WTC11 (cell line): Measurements from ENCODE around the gene MCF2L2. TPM values are rescaled to one million over a fixed set of nuclear protein-coding genes. Genes with fewer than 3 reads are reported as not detected.
"Not testable (repeated sequence)": the region's sequence is repeated elsewhere in the genome, so short reads cannot be mapped to it uniquely, and the experiment has no call there.

ENCODE experiments used
- ATAC-seq: fragments of 200-7000 bp; cut with Tn5 transposase; 2 replicates; pipeline ENCODE4 v1.10.0; 2021; ENCODE audit warnings: mild to moderate bottlenecking, moderate library complexity
- CTCF ChIA-PET: fragments of 300-600 bp; sonication (Branson Sonifier 250); formaldehyde crosslinking; loops from one replicate; lab custom pipeline; 2021; ENCODE audit warnings: antibody characterized with exemption; lab: Charles Lee
- POLR2A ChIA-PET: fragments of 350-600 bp; sonication (Branson Sonifier 250); formaldehyde crosslinking; loops from one replicate; lab custom pipeline; 2021; ENCODE audit warnings: antibody characterized with exemption; lab: Charles Lee
- DNase-seq: peaks from one replicate; pipeline ENCODE4 v3.0.0; 2021; ENCODE audit warnings: low spot score
- H3K27ac Mint-ChIP-seq: 2 replicates; pipeline ENCODE4 v1.8.0; 2021; ENCODE audit warnings: mixed read lengths
- H3K27me3 Mint-ChIP-seq: 2 replicates; pipeline ENCODE4 v1.8.0; 2021; ENCODE audit warnings: low read depth, mild to moderate bottlenecking, moderate library complexity, mixed read lengths
- H3K36me3 Mint-ChIP-seq: 2 replicates; pipeline ENCODE4 v1.8.0; 2021; ENCODE audit warnings: mixed read lengths
- H3K4me1 Mint-ChIP-seq: 2 replicates; pipeline ENCODE4 v1.8.0; 2022; ENCODE audit warnings: mixed read lengths
- H3K4me3 Mint-ChIP-seq: 2 replicates; pipeline ENCODE4 v1.8.0; 2021; ENCODE audit warnings: mild to moderate bottlenecking, moderate library complexity, mixed read lengths
- H3K9me3 Mint-ChIP-seq: 2 replicates; pipeline ENCODE4 v1.8.0; 2021; ENCODE audit warnings: mixed read lengths
- CBFB ChIP-seq: sonication (generic); formaldehyde crosslinking; IDR thresholded peaks from 2 replicates; pipeline ENCODE4 v1.8.1; 2022; ENCODE audit warnings: mild to moderate bottlenecking, low read depth, missing genetic modification reagents
- ETV6 ChIP-seq: sonication (generic); formaldehyde crosslinking; IDR thresholded peaks from 2 replicates; pipeline ENCODE4 v1.8.1; 2022; ENCODE audit warnings: mild to moderate bottlenecking, missing genetic modification reagents
- HMGXB4 ChIP-seq: sonication (generic); formaldehyde crosslinking; IDR thresholded peaks from 2 replicates; pipeline ENCODE4 v1.8.1; 2023; ENCODE audit warnings: mild to moderate bottlenecking, moderate library complexity, missing genetic modification reagents
- IRF1 ChIP-seq: sonication (generic); formaldehyde crosslinking; IDR thresholded peaks from 2 replicates; pipeline ENCODE4 v1.8.0; 2023; ENCODE audit warnings: missing genetic modification reagents
- MXD4 ChIP-seq: fragments of 250-450 bp; sonication (Bioruptor Pico); IDR thresholded peaks from 2 replicates; pipeline ENCODE4 v1.8.0; 2021; ENCODE audit warnings: mild to moderate bottlenecking, moderate library complexity, borderline replicate concordance
- NFATC4 ChIP-seq: fragments of 250-450 bp; sonication (Bioruptor Pico); IDR thresholded peaks from 2 replicates; pipeline ENCODE4 v1.9.0; 2021; ENCODE audit warnings: mild to moderate bottlenecking
- NR3C1 ChIP-seq: sonication (generic); formaldehyde crosslinking; conservative IDR thresholded peaks from 2 replicates; pipeline ENCODE4 v1.8.1; 2023; ENCODE audit warnings: low read depth, mild to moderate bottlenecking, missing genetic modification reagents
- OVOL2 ChIP-seq: fragments of 250-450 bp; sonication (Bioruptor Pico); IDR thresholded peaks from 2 replicates; pipeline ENCODE4 v1.9.0; 2021; ENCODE audit warnings: mild to moderate bottlenecking, borderline replicate concordance
- RORB ChIP-seq: fragments of 250-450 bp; sonication (Bioruptor Pico); IDR thresholded peaks from 2 replicates; pipeline ENCODE4 v1.9.0; 2021; ENCODE audit warnings: mild to moderate bottlenecking
- SMAD4 ChIP-seq: sonication (generic); formaldehyde crosslinking; IDR thresholded peaks from 2 replicates; pipeline ENCODE4 v1.8.0; 2022; ENCODE audit warnings: mild to moderate bottlenecking, missing genetic modification reagents
- SP1 ChIP-seq: sonication (generic); formaldehyde crosslinking; conservative IDR thresholded peaks from 2 replicates; pipeline ENCODE4 v1.8.1; 2022; ENCODE audit warnings: missing genetic modification reagents
- TEAD1 ChIP-seq: sonication (generic); formaldehyde crosslinking; IDR thresholded peaks from 2 replicates; pipeline ENCODE4 v1.8.0; 2022; ENCODE audit warnings: mild to moderate bottlenecking, missing genetic modification reagents
- TP53 ChIP-seq: sonication (generic); formaldehyde crosslinking; IDR thresholded peaks from 2 replicates; pipeline ENCODE4 v1.8.1; 2023; ENCODE audit warnings: mild to moderate bottlenecking, missing genetic modification reagents
- ZNF232 ChIP-seq: sonication (generic); formaldehyde crosslinking; IDR thresholded peaks from 2 replicates; pipeline ENCODE4 v1.8.0; 2022; ENCODE audit warnings: mild to moderate bottlenecking, missing genetic modification reagents
- ZNF263 ChIP-seq: sonication (generic); formaldehyde crosslinking; IDR thresholded peaks from 2 replicates; pipeline ENCODE4 v1.8.1; 2022; ENCODE audit warnings: low read depth, mild to moderate bottlenecking, moderate library complexity, missing genetic modification reagents
- ZNF396 ChIP-seq: fragments of 250-450 bp; sonication (Bioruptor Pico); IDR thresholded peaks from 2 replicates; pipeline ENCODE4 v1.8.0; 2021; ENCODE audit warnings: mild to moderate bottlenecking, moderate library complexity, borderline replicate concordance
- ZNF423 ChIP-seq: fragments of 250-450 bp; sonication (Bioruptor Pico); IDR thresholded peaks from 2 replicates; pipeline ENCODE4 v2.1.2; 2022; ENCODE audit warnings: mild to moderate bottlenecking, moderate library complexity
- ZNF671 ChIP-seq: fragments of 250-450 bp; sonication (Bioruptor Pico); IDR thresholded peaks from 2 replicates; pipeline ENCODE4 v1.8.0; 2021; ENCODE audit warnings: mild to moderate bottlenecking
- total RNA-seq: library from RNA; stranded (reverse); gene quantifications from 3 replicates; pipeline ENCODE4 v1.2.3, GENCODE V29; 2021
- TF ChIP-seq, protein P1 (sequence below): sonication (generic); formaldehyde crosslinking; IDR thresholded peaks from 2 replicates; pipeline ENCODE4 v1.8.0; 2022; ENCODE audit warnings: mild to moderate bottlenecking, missing genetic modification reagents
- TF ChIP-seq, protein P2 (sequence below): sonication (generic); formaldehyde crosslinking; IDR thresholded peaks from 2 replicates; pipeline ENCODE4 v1.8.1; 2023; ENCODE audit warnings: mild to moderate bottlenecking, missing genetic modification reagents, moderate library complexity
- TF ChIP-seq, protein P3 (sequence below): sonication (generic); formaldehyde crosslinking; IDR thresholded peaks from 2 replicates; pipeline ENCODE4 v1.8.1; 2022; ENCODE audit warnings: mild to moderate bottlenecking, moderate library complexity, missing genetic modification reagents

The MCF2L2 gene
- total RNA-seq, 1 experiment from 2014 or later, result 7.5 TPM

DNA sequence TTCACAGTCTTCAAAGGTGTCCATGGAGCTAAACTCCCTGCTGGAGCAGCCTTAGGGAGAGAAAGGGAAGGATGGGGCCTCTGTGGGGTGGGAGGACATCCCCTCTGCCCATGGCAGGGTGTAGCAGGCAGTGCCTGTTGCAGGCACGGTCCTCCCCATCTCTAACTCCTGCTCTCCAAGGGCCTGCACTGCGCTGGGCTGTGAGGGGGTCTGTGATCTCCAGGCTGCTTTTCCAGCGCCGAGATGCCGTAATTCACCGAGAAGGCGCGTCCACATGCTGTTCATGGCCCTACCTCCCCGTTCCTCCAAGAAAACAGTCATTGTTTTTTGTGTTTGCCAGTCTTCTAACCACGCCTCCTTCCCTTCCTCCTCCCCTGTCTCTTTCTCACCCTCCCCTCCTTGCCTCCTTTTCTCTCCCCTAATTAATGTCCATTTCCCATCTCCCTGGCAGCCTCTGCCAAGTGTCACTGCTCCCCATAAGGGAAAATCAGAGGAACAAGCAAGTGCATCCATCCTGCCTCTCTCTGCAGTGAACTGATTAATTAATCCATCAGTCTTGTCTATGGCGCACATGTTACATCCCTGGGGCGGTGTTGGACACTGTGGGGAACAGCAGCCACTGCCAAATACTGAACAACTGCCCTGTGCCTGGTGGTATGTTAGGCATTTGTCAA, 248.2 kb downstream of the MCF2L2 start:
- Mint-ChIP-seq H3K4me3 (peak overlapping the region; percentile 71), H3K36me3 (no peaks in the 10 kb centered on the region), H3K9me3 (no peaks in the 10 kb centered on the region), H3K4me1 (peaks cover 9% of the 10 kb centered on the region), H3K27me3 (peaks cover 49% of the 10 kb centered on the region), H3K27ac (no peak overlapping the region)
- CTCF ChIA-PET, result interaction anchor here (0.6 to 2.4 kb wide), 10 partner anchors 8 to 861 kb away, joined by 3 to 17 read pairs (median 7); partner anchors contain the start of genes B3GNT5 and LAMP3
- peak; percentile 5; the same call in 1 of the 2 replicates for ATAC-seq
- DNase-seq, result no peak
- TF ChIP-seq CBFB (CRISPR knock-in tag) (no peak), ETV6 (CRISPR knock-in tag) (no peak), IRF1 (CRISPR knock-in tag) (no peak), MXD4 (CRISPR knock-in tag) (no peak), TEAD1 (CRISPR knock-in tag) (no peak), NR3C1 (CRISPR knock-in tag) (no peak), ZNF263 (no peak), ZNF396 (CRISPR knock-in tag) (no peak), TP53 (CRISPR knock-in tag) (no peak), OVOL2 (no peak), NFATC4 (CRISPR knock-in tag) (no peak), RORB (CRISPR knock-in tag) (no peak)
- TF ChIP-seq, protein P1, sequence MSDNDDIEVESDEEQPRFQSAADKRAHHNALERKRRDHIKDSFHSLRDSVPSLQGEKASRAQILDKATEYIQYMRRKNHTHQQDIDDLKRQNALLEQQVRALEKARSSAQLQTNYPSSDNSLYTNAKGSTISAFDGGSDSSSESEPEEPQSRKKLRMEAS, result no peak
- TF ChIP-seq, protein P2, sequence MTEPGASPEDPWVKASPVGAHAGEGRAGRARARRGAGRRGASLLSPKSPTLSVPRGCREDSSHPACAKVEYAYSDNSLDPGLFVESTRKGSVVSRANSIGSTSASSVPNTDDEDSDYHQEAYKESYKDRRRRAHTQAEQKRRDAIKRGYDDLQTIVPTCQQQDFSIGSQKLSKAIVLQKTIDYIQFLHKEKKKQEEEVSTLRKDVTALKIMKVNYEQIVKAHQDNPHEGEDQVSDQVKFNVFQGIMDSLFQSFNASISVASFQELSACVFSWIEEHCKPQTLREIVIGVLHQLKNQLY (CRISPR knock-in tag), result no peak
- POLR2A ChIA-PET, result no interaction called here

DNA sequence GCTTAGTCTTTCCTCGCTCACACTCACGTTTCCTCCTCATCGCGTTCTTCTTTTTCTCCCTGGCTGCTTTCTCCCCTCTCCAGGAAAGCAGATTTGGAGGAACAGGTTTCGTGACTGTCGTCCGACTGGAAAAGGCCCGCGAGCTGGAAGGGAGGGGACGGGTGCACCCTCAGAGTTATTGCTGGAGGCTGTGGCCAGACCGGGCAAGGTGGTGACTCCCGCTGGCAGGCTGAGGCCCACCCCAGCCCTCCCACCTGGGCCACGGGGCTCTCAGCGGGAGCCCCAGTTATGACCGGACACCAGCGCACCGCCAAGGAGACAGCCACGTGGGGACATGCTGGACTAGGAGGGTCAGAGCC, 248.9 kb downstream of the MCF2L2 start:
- H3K4me1 Mint-ChIP-seq, DNase-seq, H3K36me3 Mint-ChIP-seq, H3K9me3 Mint-ChIP-seq, POLR2A ChIA-PET, H3K27ac Mint-ChIP-seq: not testable (repeated sequence)
- Mint-ChIP-seq H3K4me3 (peak overlapping the region; percentile 71), H3K27me3 (peaks cover 49% of the 10 kb centered on the region)
- 0 out of 2 replicates have a peak, but pooled peaks have one; percentile 3 for ATAC-seq
- 0 out of 2 replicates have a peak, but pooled peaks have one; percentile 54 for TF ChIP-seq NR3C1 (CRISPR knock-in tag)
- CTCF ChIA-PET, result interaction anchor here (0.6 to 2.4 kb wide), 14 partner anchors 8 to 862 kb away, joined by 3 to 17 read pairs (median 6); partner anchors contain the start of genes B3GNT5 and LAMP3

GRCh38 chr3:183178833-183179549, 249.4 kb downstream of the MCF2L2 start:
- no peak overlapping the region for H3K27ac Mint-ChIP-seq

More at GRCh38 chr3:183178833-183179549, 249.4 kb downstream of the MCF2L2 start:
- ATAC-seq, result peak; percentile 71
- no peaks in the 10 kb centered on the region for H3K36me3 Mint-ChIP-seq
- POLR2A ChIA-PET, result no interaction called here
- peaks cover 49% of the 10 kb centered on the region for H3K27me3 Mint-ChIP-seq
- CTCF ChIA-PET, result interaction anchor here (0.6 to 2.4 kb wide), 20 partner anchors 9 to 1207 kb away, joined by 3 to 17 read pairs (median 4); partner anchors contain the start of gene LAMP3
- TF ChIP-seq SP1 (peak; percentile 44; the same call in 1 of the 2 replicates), HMGXB4 (CRISPR knock-in tag) (peak; percentile 91; the same call in 1 of the 2 replicates), SMAD4 (no peak), ZNF232 (CRISPR knock-in tag) (0 out of 2 replicates have a peak, but pooled peaks have one; percentile 55), NFATC4 (CRISPR knock-in tag) (no peak), ZNF671 (CRISPR knock-in tag) (no peak), RORB (CRISPR knock-in tag) (no peak), ZNF423 (CRISPR knock-in tag) (peak; percentile 12; the same call in 1 of the 2 replicates)
- TF ChIP-seq, protein P3, sequence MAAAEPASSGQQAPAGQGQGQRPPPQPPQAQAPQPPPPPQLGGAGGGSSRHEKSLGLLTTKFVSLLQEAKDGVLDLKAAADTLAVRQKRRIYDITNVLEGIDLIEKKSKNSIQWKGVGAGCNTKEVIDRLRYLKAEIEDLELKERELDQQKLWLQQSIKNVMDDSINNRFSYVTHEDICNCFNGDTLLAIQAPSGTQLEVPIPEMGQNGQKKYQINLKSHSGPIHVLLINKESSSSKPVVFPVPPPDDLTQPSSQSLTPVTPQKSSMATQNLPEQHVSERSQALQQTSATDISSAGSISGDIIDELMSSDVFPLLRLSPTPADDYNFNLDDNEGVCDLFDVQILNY, result no peak
- TF ChIP-seq, all 79 proteins: peak for 4
- Mint-ChIP-seq H3K4me1 (peaks cover 9% of the 10 kb centered on the region), H3K9me3 (no peaks in the 10 kb centered on the region), H3K4me3 (peak overlapping the region; percentile 71)
- DNase-seq, result peak; percentile 76
